Thymus (tissue), 11 donors: ENCODE measurements around the gene ZMPSTE24. TPM values are rescaled to one million over a fixed set of nuclear protein-coding genes. Genes with fewer than 3 reads are reported as not detected.

Source experiments
- DNase-seq, 9 donors: peaks; one replicate each; pipeline ENCODE4 v3.0.0-alpha.2; 2013; ENCODE audit warnings: low spot score in 9 of 9, low read depth in 6 of 9, missing footprints in 1 of 9
- H3K27ac ChIP-seq, 2 donors: one replicate each; pipeline ENCODE4 v1.5.1; 2013; ENCODE audit warnings: control low read depth in 1 of 2, low read depth in 1 of 2, low read length in 1 of 2, mild to moderate bottlenecking in 1 of 2, moderate library complexity in 1 of 2
- H3K27me3 ChIP-seq, 2 donors: one replicate each; pipeline ENCODE4 v1.5.1; 2013; ENCODE audit warnings: low read length in 1 of 2; ENCODE audit not compliant: control insufficient read depth in 2 of 2, insufficient read depth in 1 of 2
- H3K36me3 ChIP-seq, 2 donors: one replicate each; pipeline ENCODE4 v1.5.1; 2013; ENCODE audit warnings: low read length in 1 of 2, mild to moderate bottlenecking in 1 of 2, moderate library complexity in 1 of 2; ENCODE audit not compliant: control insufficient read depth in 2 of 2, insufficient read depth in 2 of 2
- H3K4me1 ChIP-seq, 2 donors: one replicate each; pipeline ENCODE4 v1.5.1; 2013; ENCODE audit warnings: low read length in 2 of 2; ENCODE audit not compliant: control insufficient read depth in 2 of 2, insufficient read depth in 2 of 2
- H3K4me3 ChIP-seq, 2 donors: one replicate each; pipeline ENCODE4 v1.5.1; 2013; ENCODE audit warnings: low read length in 2 of 2, control low read depth in 1 of 2, mild to moderate bottlenecking in 1 of 2
- H3K9me3 ChIP-seq, 2 donors: one replicate each; pipeline ENCODE4 v1.5.1; 2013; ENCODE audit warnings: low read length in 1 of 2, mild to moderate bottlenecking in 1 of 2; ENCODE audit not compliant: control insufficient read depth in 2 of 2, insufficient read depth in 1 of 2
- WGBS: extraction: QIAGEN DNeasy Blood & Tissue Kit; methylation state at CpG from one replicate; pipeline ENCODE4 v1.1.7; 2013; 5-methylcytosine and 5-hydroxymethylcytosine counted together
- polyA plus RNA-seq: library from polyadenylated mRNA; stranded (reverse); fragments of 200-250 nt; gene quantifications from one replicate; pipeline ENCODE4 v1.2.3, GENCODE V29; 2013
- total RNA-seq: library from RNA; stranded (reverse); fragments of 120-200 nt; gene quantifications from one replicate; pipeline ENCODE4 v1.2.4, GENCODE V29; 2013
- donor health status: healthy.

Gene ZMPSTE24
- total and polyA plus RNA-seq, 2 donors: 23.4 to 23.7 TPM

DNA sequence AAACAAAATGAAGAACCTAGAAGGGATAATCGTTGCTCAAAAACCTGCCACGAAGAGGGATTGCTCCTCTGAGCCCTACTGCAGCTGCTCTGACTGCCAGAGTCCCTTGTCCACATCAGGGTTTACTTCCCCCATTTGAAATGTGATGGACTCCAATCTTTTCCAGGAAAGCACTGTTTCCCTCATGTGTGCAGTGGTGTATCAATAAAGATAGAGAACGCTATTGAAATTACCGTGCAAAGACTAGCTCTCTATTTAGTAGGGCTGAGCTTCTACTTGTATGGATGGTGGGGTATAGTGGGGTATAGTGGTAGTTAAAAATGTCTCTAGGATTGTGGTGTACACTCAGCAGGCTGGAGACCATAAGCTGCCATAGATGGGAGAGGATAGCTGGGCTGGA is 6.6 kb upstream of the ZMPSTE24 start:
- Histone ChIP-seq H3K4me3 (no peak overlapping the region), H3K27ac (no peak overlapping the region), H3K27me3 (no peaks in the 10 kb centered on the region), H3K36me3 (no peaks in the 10 kb centered on the region), H3K9me3 (no peaks in the 10 kb centered on the region), H3K4me1 (no peaks in the 10 kb centered on the region)
- 59% methylated on average over 4 of the region's 4 CpGs for WGBS
- DNase-seq: no peak

DNA sequence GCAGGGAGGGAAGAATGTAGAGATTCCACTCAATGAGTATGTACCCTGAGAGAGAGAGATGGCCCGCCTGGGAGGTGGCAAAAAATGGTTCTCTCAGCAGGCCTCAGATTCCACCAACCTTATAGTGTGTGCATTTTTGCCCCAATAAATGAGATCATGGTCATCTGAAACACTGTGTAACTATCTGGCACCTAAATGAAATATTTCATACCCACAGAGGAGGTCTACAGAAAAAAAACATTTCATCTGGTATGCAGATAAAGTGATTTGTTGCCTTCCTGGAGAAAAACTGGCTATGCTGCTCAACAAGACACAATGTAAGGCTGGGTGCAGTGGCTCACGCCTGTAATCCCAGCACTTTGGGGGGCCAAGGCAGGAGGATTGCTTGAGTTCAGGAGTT is 5.4 kb upstream of the ZMPSTE24 start:
- Histone ChIP-seq H3K36me3 (no peaks in the 10 kb centered on the region), H3K4me3 (no peak overlapping the region), H3K4me1 (no peaks in the 10 kb centered on the region)

DNA sequence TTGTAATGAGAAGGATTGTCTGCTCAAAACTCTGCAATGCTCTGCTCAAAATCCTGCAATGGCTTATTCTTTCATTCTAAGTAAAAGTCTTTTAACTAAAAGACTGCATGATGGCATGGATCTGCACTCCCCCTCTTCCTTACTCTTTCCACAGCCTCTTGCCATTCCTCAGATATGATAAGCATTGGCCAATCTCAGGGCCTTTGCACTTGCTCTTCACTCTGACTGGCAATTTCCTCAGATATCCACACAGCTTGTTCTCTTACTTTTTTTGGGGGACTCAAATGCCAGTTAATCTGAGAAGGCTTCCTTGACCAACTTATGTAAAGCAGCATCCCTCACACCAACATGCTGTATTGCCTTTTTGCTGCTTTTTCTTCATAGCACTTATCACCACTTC is 2.8 kb upstream of the ZMPSTE24 start:
- Histone ChIP-seq H3K27ac (no peak overlapping the region), H3K4me3 (no peak overlapping the region), H3K4me1 (peaks cover 0 to 9% of the 10 kb centered on the region in 2 donors), H3K9me3 (no peaks in the 10 kb centered on the region), H3K27me3 (no peaks in the 10 kb centered on the region), H3K36me3 (peaks cover 3% of the 10 kb centered on the region in 2 donors)
- DNase-seq: no peak

More for the DNA sequence above, 5.4 kb upstream of the ZMPSTE24 start:
- H3K9me3 ChIP-seq: no peaks in the 10 kb centered on the region
- H3K27me3 ChIP-seq: no peaks in the 10 kb centered on the region
- no peak for DNase-seq
- 75% methylated on average over 2 of the region's 2 CpGs for WGBS
- no peak overlapping the region for H3K27ac ChIP-seq

DNA sequence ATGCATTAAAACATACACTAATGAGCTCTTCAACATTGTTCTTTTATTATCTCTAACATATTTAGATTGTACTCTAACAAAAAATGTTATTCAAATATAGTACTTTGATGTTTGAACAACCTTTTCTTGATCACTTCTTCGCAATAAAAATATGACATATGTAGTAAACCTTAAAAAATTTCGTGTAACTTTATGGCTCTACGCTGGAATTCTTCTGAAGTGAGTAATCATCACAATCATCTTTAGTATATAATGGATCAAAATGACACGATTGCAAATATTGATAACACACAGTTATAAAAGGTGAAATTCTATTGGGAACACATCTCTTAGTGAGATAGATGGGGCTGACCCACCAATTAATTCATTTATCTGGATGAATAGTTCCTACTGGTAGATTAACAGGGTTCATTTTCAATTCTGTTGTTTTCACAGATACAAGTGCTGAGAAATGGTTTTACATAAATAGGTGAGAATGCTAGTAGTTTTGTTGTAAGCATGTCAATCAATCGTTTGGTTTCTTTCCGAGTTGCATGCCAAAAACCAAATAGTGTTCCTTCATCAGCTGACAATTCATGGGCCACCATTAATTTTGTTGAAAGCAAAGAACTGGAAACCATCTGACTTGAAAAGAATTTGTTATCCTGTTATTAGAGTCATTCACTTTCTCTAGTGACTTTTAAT is 1.5 kb upstream of the ZMPSTE24 start:
- H3K27ac ChIP-seq: no peak overlapping the region
- no peak for DNase-seq
- no peaks in the 10 kb centered on the region for H3K9me3 ChIP-seq
- H3K4me1 ChIP-seq: peaks cover 0 to 9% of the 10 kb centered on the region in 2 donors
- WGBS: 85% methylated on average over 6 of the region's 6 CpGs
- peaks cover 10 to 14% of the 10 kb centered on the region in 2 donors for H3K36me3 ChIP-seq
- H3K4me3 ChIP-seq: peak overlapping the region in 1 of 2 donors; percentile 85
- no peaks in the 10 kb centered on the region for H3K27me3 ChIP-seq

DNA sequence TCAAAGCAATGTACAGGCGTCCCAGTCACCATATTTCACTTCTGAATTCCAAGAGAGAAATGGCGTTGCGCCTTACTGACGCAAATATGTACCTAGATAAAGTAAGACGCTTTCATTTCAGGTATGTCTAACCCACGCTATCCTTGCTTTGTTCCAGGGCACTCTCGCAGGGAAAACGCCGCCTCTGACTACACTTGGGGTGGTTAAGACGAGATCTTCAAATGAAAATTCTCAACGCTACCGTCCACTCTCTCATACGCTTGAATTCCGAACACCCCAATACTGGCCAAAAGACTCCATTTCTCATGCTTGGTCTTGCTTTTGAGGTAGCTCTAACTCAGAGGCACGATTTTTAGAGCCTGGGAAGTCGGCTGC is 736 bp upstream of the ZMPSTE24 start:
- WGBS: under 1% methylated on average over 16 of the region's 16 CpGs
- no peak for DNase-seq
- peaks cover 12 to 18% of the 10 kb centered on the region in 2 donors for H3K36me3 ChIP-seq
- H3K4me1 ChIP-seq: peaks cover 0 to 9% of the 10 kb centered on the region in 2 donors
- H3K9me3 ChIP-seq: no peaks in the 10 kb centered on the region
- H3K27ac ChIP-seq: peak overlapping the region; percentile 96 to 98
- peak overlapping the region; percentile 76 to 85 for H3K4me3 ChIP-seq
- H3K27me3 ChIP-seq: no peaks in the 10 kb centered on the region

DNA sequence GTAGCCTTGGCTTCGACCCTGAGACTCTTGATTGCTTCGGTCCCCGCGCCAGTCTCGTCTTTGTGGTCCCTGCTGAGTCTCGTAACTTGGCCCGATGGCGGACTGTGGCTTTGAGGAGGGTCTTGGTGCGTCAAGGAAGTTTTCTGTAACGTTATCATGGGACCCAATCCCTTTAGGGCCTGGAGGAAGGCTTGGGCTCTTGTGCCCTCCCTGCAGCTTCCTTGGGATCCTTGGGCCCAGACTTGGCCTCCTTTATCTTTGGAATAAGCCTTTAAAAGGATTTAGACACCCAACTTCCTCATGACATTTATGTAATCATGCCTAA is 371 bp downstream of the ZMPSTE24 start:
- H3K4me3 ChIP-seq: peak overlapping the region; percentile 76 to 85
- 0% methylated on average over 10 of the region's 10 CpGs for WGBS
- peaks cover 12 to 28% of the 10 kb centered on the region in 2 donors for H3K36me3 ChIP-seq
- H3K9me3 ChIP-seq: no peaks in the 10 kb centered on the region
- peak in 2 of 9 donors; percentile 5 to 29 for DNase-seq
- H3K4me1 ChIP-seq: peaks cover 0 to 9% of the 10 kb centered on the region in 2 donors
- peak overlapping the region; percentile 70 to 85 for H3K27ac ChIP-seq
- no peaks in the 10 kb centered on the region for H3K27me3 ChIP-seq

- Histone ChIP-seq H3K4me3 (no peak overlapping the region), H3K27ac (no peak overlapping the region), H3K4me1 (peaks cover 0 to 4% of the 10 kb centered on the region in 2 donors), H3K9me3 (no peaks in the 10 kb centered on the region), H3K36me3 (peaks cover 22 to 70% of the 10 kb centered on the region in 2 donors), H3K27me3 (no peaks in the 10 kb centered on the region)
- DNase-seq: no peak
- 96% methylated on average over 3 of the region's 3 CpGs for WGBS
Measured at GRCh38 chr1:40264354-40264781, 6.3 kb downstream of the ZMPSTE24 start.

DNA sequence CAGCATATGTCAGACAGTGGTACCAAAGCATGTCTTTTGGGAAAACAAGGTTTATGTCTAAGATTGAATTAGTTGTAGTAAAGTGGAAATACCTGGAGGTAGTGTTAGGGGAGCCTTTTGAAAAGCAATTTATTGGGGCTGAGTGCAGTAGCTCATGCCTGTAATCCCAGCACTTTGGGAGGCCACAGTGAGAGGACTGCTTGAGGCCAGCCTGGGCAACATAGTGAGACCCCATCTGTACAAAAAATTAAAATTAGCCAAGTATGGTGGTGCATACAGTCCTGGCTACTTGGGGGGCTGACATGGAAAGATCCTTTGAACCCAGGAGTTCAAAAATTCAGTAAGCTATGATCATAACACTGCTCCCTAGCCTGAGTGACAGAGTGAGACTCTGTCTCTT is 7.3 kb downstream of the ZMPSTE24 start:
- Histone ChIP-seq H3K27ac (no peak overlapping the region), H3K9me3 (no peaks in the 10 kb centered on the region), H3K4me1 (no peaks in the 10 kb centered on the region), H3K27me3 (no peaks in the 10 kb centered on the region), H3K4me3 (no peak overlapping the region), H3K36me3 (peaks cover 21 to 76% of the 10 kb centered on the region in 2 donors)
- no peak for DNase-seq

GRCh38 chr1:40265919-40266318 is 7.9 kb downstream of the ZMPSTE24 start:
- Histone ChIP-seq H3K4me3 (no peak overlapping the region), H3K36me3 (peaks cover 27 to 78% of the 10 kb centered on the region in 2 donors), H3K27ac (no peak overlapping the region), H3K4me1 (no peaks in the 10 kb centered on the region), H3K9me3 (no peaks in the 10 kb centered on the region), H3K27me3 (no peaks in the 10 kb centered on the region)
- no peak for DNase-seq
